GM20000 (cell line): ENCODE data around the gene CEMIP2.
"Not testable (repeated sequence)": the region's sequence is repeated elsewhere in the genome, so short reads cannot be mapped to it uniquely, and the experiment has no call there.

ENCODE experiments used
- DNase-seq: peaks from one replicate; pipeline ENCODE4 v3.0.0; 2012; ENCODE audit warnings: low spot score
- TF ChIP-seq, protein P1 (sequence below): IDR thresholded peaks from 2 replicates; pipeline ENCODE4 v1.5.1; 2012; ENCODE audit warnings: mild to moderate bottlenecking, control low read depth; ENCODE audit errors: extremely low read depth, missing control alignments

The CEMIP2 gene

DNA sequence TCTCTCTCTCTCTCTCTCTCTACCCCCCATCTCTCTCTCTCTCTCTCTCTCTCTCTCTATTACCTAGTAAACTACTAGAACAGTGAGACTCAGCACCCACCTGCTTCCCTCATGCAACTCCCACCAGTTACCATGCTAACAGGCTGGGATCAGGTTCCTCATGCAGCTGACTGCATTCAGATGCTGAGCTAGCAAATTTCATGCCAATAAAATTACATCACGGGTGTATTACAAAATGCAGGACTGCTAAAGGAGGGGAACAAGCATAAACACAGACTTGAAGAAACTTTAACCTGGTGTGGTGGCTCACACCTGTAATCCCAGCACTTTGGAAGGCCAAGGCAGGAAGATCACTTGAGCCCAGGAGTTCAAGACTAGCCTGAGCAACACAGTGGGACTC, 76.0 kb downstream of the CEMIP2 start:
- TF ChIP-seq, protein P1, sequence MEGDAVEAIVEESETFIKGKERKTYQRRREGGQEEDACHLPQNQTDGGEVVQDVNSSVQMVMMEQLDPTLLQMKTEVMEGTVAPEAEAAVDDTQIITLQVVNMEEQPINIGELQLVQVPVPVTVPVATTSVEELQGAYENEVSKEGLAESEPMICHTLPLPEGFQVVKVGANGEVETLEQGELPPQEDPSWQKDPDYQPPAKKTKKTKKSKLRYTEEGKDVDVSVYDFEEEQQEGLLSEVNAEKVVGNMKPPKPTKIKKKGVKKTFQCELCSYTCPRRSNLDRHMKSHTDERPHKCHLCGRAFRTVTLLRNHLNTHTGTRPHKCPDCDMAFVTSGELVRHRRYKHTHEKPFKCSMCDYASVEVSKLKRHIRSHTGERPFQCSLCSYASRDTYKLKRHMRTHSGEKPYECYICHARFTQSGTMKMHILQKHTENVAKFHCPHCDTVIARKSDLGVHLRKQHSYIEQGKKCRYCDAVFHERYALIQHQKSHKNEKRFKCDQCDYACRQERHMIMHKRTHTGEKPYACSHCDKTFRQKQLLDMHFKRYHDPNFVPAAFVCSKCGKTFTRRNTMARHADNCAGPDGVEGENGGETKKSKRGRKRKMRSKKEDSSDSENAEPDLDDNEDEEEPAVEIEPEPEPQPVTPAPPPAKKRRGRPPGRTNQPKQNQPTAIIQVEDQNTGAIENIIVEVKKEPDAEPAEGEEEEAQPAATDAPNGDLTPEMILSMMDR, result no peak
- no peak for DNase-seq

DNA sequence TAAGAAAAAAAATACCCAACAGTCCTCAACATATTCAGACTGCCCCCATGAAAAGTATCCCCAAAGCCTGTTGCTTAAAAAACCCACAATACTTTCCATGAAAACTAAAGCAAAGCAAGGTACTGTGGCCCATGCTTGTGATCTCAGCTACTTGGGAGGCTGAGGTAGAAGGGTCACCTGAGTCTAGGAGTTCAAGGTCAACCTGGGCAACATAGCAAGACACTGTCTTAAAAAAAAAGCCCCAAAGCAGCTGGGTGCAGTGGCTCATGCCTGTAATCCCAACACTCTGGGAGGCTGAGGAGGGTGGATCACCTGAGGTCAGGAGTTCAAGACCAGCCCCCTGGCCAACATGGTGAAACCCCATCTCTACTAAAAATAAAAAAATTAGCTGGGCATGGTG, 76.7 kb downstream of the CEMIP2 start:
- not testable (repeated sequence) for DNase-seq

DNA sequence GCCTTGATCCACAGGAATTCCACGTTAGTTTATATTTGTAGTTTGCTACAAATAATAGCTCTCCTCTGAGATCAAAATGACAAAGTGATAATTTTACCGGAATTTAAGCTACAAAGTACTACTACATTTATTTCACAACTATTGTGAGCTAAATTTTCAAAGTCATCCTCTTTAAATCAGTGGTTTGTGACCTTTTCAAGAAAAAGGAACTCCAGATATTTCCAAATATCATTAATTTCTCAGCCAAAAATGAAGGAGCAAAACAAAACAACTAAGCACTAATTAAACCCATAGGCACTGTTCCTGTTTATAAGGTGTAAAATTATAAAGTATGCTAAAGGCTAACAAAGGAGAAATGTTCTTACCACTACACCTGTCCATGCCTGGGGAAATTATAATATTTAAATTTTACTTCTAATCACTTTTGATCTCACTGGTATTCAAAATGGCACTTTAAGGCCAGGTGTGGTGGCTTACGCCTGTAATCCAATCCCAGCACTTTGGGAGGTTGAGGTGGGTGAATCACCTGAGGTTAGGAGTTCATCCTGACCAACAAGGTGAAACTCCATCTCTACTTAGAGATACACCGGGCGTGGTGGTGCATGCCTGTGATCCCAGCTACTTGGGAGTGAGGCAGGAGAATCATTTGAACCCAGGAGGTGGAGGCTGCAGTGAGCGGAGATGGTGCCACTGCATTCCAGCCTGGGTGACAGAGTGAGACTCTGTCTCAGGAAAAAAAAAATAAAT, 77.5 kb downstream of the CEMIP2 start:
- DNase-seq, result no peak
- TF ChIP-seq, protein P1, result no peak

DNA sequence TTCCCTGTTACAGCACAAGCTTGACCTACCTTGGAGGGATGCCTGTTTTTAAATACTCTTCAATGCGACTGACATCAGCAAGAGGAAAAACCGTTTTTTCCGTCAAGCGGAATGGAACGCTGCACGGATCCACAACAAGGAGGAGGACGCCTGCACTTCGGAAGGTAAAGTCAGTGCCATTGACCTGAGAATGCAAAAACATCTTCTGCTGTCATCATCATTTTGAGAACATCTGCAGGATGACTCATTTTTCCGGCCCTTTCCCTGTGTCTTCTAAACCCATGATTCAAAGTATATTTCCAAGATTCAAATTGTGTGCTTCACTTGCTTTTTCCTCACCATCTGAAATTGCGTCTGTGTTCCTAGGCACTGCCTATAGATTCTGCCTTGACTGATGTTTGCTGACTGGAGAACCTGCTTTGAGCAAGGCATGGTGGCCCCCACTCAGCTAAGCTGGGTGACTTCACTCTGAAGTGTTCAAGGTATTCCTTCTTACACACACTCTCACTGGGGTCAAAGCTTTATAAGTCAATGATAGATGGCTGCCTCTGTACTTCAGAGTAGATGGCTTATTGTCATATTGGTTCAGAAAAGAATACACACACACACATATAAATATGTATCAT, 78.1 kb downstream of the CEMIP2 start:
- no peak for DNase-seq
- TF ChIP-seq, protein P1, result no peak

DNA sequence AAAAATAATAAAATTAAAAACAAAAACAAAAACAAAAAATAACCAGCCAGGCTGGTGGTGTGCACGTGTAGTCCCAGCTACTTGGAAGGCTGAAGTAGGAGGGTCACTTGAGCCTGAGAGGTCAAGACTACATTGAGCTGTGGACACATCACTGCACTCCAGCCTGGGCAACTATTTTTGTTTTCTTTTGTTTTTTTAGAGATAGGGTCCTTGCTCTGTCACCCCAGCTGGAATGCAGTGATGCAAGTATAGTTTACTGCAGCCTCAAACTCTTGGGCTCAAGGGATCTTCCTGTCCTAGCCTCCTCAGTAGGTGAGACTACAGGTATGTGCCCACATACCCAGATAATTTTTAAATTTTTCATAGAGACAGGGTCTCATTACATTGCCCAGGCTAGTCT, 80.6 kb downstream of the CEMIP2 start:
- TF ChIP-seq, protein P1, result no peak
- no peak for DNase-seq

DNA sequence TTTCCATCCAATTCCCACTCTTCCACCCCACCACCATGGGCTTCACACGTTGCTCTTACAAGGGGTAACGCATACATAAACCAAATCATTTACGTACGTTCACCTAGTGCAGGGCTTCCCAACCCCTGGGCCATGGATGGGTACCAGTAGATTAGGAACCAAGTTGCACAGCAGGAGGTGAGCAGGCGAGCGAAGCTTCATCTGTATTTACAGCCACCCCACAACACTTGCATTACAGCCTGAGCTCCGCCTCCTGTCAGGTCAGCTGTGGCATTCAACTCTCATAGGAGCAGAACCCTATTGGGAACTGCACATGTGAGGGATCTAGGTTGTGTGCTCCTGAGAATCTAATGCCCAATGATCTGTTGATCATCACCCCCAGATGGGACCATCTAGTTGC, 82.3 kb downstream of the CEMIP2 start:
- TF ChIP-seq, protein P1, result no peak
- no peak for DNase-seq

DNA sequence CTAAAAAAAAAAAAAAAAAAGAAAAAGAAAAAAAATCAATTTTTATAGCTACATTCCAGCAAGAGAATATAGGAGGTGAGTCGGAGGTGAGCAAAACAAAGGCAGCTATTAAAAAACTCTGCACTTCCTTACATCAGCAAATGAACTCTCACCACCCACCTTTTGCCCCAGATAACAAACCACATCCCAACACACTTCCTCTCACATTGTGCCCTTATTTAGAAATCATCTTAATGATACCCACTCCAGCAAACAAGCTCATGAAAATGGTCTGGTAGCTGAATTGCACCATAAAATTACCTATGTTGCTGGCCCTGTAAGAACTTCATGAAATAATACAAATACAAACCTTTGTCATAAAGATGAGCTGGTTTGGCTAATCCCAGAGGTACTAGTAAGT, 82.9 kb downstream of the CEMIP2 start:
- no peak for DNase-seq
- TF ChIP-seq, protein P1, result no peak

DNA sequence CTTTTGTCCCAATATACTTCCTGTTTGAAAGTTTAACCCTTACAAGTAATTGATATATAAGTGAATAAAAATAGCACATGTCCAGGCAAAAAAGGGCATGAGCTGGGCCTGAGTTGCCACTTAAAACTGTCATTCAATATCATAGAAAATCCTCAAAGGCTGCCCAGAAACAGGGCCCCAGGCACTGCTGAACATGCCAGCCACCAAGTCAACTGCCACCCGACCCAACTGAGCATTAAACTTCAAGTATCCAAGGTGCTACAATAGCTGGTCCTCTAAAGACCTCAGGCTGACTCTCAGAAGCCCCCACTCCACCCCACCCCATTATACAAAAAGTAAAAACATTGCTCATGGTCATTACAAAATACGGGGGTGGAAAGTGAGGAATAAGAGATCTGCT, 83.7 kb downstream of the CEMIP2 start:
- DNase-seq, result no peak
- TF ChIP-seq, protein P1, result no peak
